Lower leg skin (tissue), 4 donors: ENCODE measurements around the gene KAZN. TPM values are rescaled to one million over a fixed set of nuclear protein-coding genes. Genes with fewer than 3 reads are reported as not detected.

Experiments
- DNase-seq, 2 donors: peaks; one replicate each; pipeline ENCODE4 v3.0.0-alpha.2; 2019; ENCODE audit warnings: low spot score in 2 of 2
- H3K4me3 ChIP-seq: fragments of 200-600 bp; sonication (generic); 2 replicates; pipeline ENCODE4 v1.5.1; 2017; ENCODE audit warnings: mild to moderate bottlenecking, low read depth; ENCODE audit not compliant: poor library complexity, severe bottlenecking
- CTCF ChIP-seq, 3 donors: fragments of 450-650 bp; IDR thresholded peaks; one replicate each; pipeline ENCODE4 v1.5.1; 2016; ENCODE audit warnings: antibody characterized with exemption in 3 of 3, mild to moderate bottlenecking in 3 of 3, moderate library complexity in 2 of 3
- POLR2A ChIP-seq, 2 donors: fragments of 450-650 bp; IDR thresholded peaks; one replicate each; pipeline ENCODE4 v1.6.1; 2016 to 2017; ENCODE audit warnings: antibody characterized with exemption in 2 of 2, mild to moderate bottlenecking in 1 of 2, moderate library complexity in 1 of 2
- WGBS, 2 donors: methylation state at CpG; one replicate each; pipeline ENCODE4 v1.1.5; 2018; 5-methylcytosine and 5-hydroxymethylcytosine counted together
- intact Hi-C: fragments of 100-400 bp; cut with DNase I; formaldehyde crosslinking; loops from one replicate; pipeline ENCODE4 v1.15.0; 2023; ENCODE audit warnings: low total_unique reads
- total RNA-seq, 4 donors: library from RNA; depleted of rRNA; stranded (reverse); fragments of >200 nt; gene quantifications; one replicate each; pipeline ENCODE4 v1.1.0, GENCODE V29; 2016

KAZN gene
- total RNA-seq, 4 donors from 2014 or later, result 21.4 to 36.0 (median 28.4) TPM

GRCh38 chr1:15071936-15072335 is 473.5 kb downstream of the KAZN start:
- TF ChIP-seq CTCF (IDR thresholded peaks at IDR 0.05), result no peak
- H3K4me3 ChIP-seq, result no peak overlapping the region
- WGBS, 2 donors, result 93 to 95% methylated on average over 6 of the region's 6 CpGs
- intact Hi-C loops, result no loop called here
- DNase-seq, result no peak

GRCh38 chr1:15073799-15074308 is 475.4 kb downstream of the KAZN start:
- WGBS, 2 donors, result 91 to 93% methylated on average over 8 to 9 of the region's 9 CpGs
- intact Hi-C loops, result no loop called here
- DNase-seq, result no peak
- TF ChIP-seq CTCF (IDR thresholded peaks at IDR 0.05) (no peak), POLR2A (IDR thresholded peaks at IDR 0.05) (no peak)
- no peak overlapping the region for H3K4me3 ChIP-seq

GRCh38 chr1:15075175-15075574 is 476.7 kb downstream of the KAZN start:
- H3K4me3 ChIP-seq, result no peak overlapping the region
- intact Hi-C loops, result no loop called here
- WGBS, 2 donors, result 93 to 96% methylated on average over 6 of the region's 6 CpGs
- TF ChIP-seq POLR2A (IDR thresholded peaks at IDR 0.05) (no peak), CTCF (IDR thresholded peaks at IDR 0.05) (no peak)
- DNase-seq, result no peak

- intact Hi-C loops, result no loop called here
Observed at GRCh38 chr1:15075817-15076216, 477.3 kb downstream of the KAZN start.

GRCh38 chr1:15076807-15077206 is 478.3 kb downstream of the KAZN start:
- intact Hi-C loops, result no loop called here
- TF ChIP-seq POLR2A (IDR thresholded peaks at IDR 0.05) (no peak), CTCF (IDR thresholded peaks at IDR 0.05) (no peak)

More at GRCh38 chr1:15075817-15076216, 477.3 kb downstream of the KAZN start:
- 41 to 50% methylated on average over 2 of the region's 2 CpGs for WGBS, 2 donors
- H3K4me3 ChIP-seq, result no peak overlapping the region
- TF ChIP-seq CTCF (IDR thresholded peaks at IDR 0.05), result no peak
- TF ChIP-seq POLR2A (IDR thresholded peaks at IDR 0.05), result no peak
- DNase-seq, result no peak

GRCh38 chr1:15077384-15077783 is 478.9 kb downstream of the KAZN start:
- WGBS, 2 donors, result 94 to 96% methylated on average over 10 of the region's 10 CpGs
- intact Hi-C loops, result no loop called here
- no peak for TF ChIP-seq CTCF (IDR thresholded peaks at IDR 0.05)
- no peak overlapping the region for H3K4me3 ChIP-seq
- DNase-seq, result no peak

More at GRCh38 chr1:15076807-15077206, 478.3 kb downstream of the KAZN start:
- no peak overlapping the region for H3K4me3 ChIP-seq
- WGBS, 2 donors, result 92 to 93% methylated on average over 9 of the region's 9 CpGs
- no peak for DNase-seq
